GM23338 (cell line): ENCODE data around the gene JAK2. TPM values are rescaled to one million over a fixed set of nuclear protein-coding genes. Genes with fewer than 3 reads are reported as not detected.

Experiments
- ATAC-seq: fragments of 200-7000 bp; cut with Tn5 transposase; 3 replicates; pipeline ENCODE4 v1.9.1; 2020
- DNase-seq: peaks from one replicate; pipeline ENCODE4 v3.0.0-alpha.2; 2015; ENCODE audit warnings: low spot score
- H2AFZ ChIP-seq: fragments of 200-600 bp; sonication (generic); 2 replicates; pipeline ENCODE4 v1.8.0; 2016; ENCODE audit warnings: antibody characterized with exemption, mild to moderate bottlenecking, moderate library complexity
- H3F3A ChIP-seq: fragments of 200-600 bp; sonication (generic); replicated peaks from 2 replicates; pipeline ENCODE4 v1.8.0; 2017; ENCODE audit warnings: antibody characterized with exemption, mixed run types, low read depth
- H3K27ac ChIP-seq: fragments of 200-600 bp; sonication (generic); 2 replicates; pipeline ENCODE4 v1.6.1; 2016; ENCODE audit warnings: low read depth
- H3K27me3 ChIP-seq: fragments of 200-600 bp; sonication (generic); 2 replicates; pipeline ENCODE4 v1.8.0; 2016; ENCODE audit warnings: mild to moderate bottlenecking, mixed run types, moderate library complexity; ENCODE audit not compliant: insufficient read depth
- H3K36me3 ChIP-seq: fragments of 200-600 bp; sonication (generic); 2 replicates; pipeline ENCODE4 v1.8.0; 2016; ENCODE audit warnings: mild to moderate bottlenecking; ENCODE audit not compliant: insufficient read depth
- H3K4me1 ChIP-seq: fragments of 200-600 bp; sonication (generic); 2 replicates; pipeline ENCODE4 v1.8.0; 2016; ENCODE audit warnings: mild to moderate bottlenecking, moderate library complexity; ENCODE audit not compliant: insufficient read depth
- H3K4me2 ChIP-seq: fragments of 200-600 bp; sonication (generic); 2 replicates; pipeline ENCODE4 v1.7.1; 2017; ENCODE audit warnings: mixed run types
- H3K4me3 ChIP-seq: fragments of 200-600 bp; sonication (generic); 2 replicates; pipeline ENCODE4 v1.6.1; 2016; ENCODE audit warnings: mixed run types
- H3K79me2 ChIP-seq: fragments of 200-600 bp; sonication (generic); replicated peaks from 2 replicates; pipeline ENCODE4 v1.8.0; 2017; ENCODE audit warnings: mild to moderate bottlenecking; ENCODE audit not compliant: insufficient read depth
- H3K9me2 ChIP-seq: fragments of 200-600 bp; sonication (generic); 2 replicates; pipeline ENCODE4 v1.8.0; 2017; ENCODE audit not compliant: insufficient read depth
- H4K20me1 ChIP-seq: fragments of 200-600 bp; sonication (generic); replicated peaks from 2 replicates; pipeline ENCODE4 v1.8.0; 2017; ENCODE audit warnings: mild to moderate bottlenecking; ENCODE audit not compliant: insufficient read depth
- H3K27ac Mint-ChIP-seq: 2 replicates; pipeline ENCODE4 v1.8.0; 2020; ENCODE audit warnings: inconsistent platforms, mild to moderate bottlenecking, moderate library complexity, mixed read lengths
- H3K27me3 Mint-ChIP-seq: 3 replicates; pipeline ENCODE4 v1.8.0; 2022; ENCODE audit warnings: low read depth, mild to moderate bottlenecking, moderate library complexity, mixed read lengths, inconsistent platforms; ENCODE audit not compliant: insufficient read depth, poor library complexity
- H3K36me3 Mint-ChIP-seq: 3 replicates; pipeline ENCODE4 v1.8.0; 2021; ENCODE audit warnings: low read depth, mild to moderate bottlenecking, inconsistent platforms, moderate library complexity, mixed read lengths
- H3K4me1 Mint-ChIP-seq: 3 replicates; pipeline ENCODE4 v1.8.0; 2020; ENCODE audit warnings: mild to moderate bottlenecking, inconsistent platforms, mixed read lengths
- H3K4me3 Mint-ChIP-seq: 3 replicates; pipeline ENCODE4 v1.8.0; 2021; ENCODE audit warnings: moderate library complexity, mild to moderate bottlenecking, inconsistent platforms, mixed read lengths
- H3K9me3 Mint-ChIP-seq: 3 replicates; pipeline ENCODE4 v1.8.0; 2020; ENCODE audit warnings: moderate library complexity, mild to moderate bottlenecking, inconsistent platforms, mixed read lengths
- CREB1 ChIP-seq: fragments of 250-450 bp; sonication (Bioruptor Pico); IDR thresholded peaks from 2 replicates; pipeline ENCODE4 v1.5.0; 2020; ENCODE audit warnings: low read depth, mild to moderate bottlenecking, moderate library complexity
- CTCF ChIP-seq, 2 experiments: fragments of 200-600 bp in 1 of 2; sonication (generic) in 1 of 2; conservative IDR thresholded peaks; 2 replicates each; pipeline versions ENCODE4 v1.5.1 to v1.6.1; 2016 to 2017; ENCODE audit warnings: antibody characterized with exemption in 2 of 2, low read depth in 2 of 2, mild to moderate bottlenecking in 2 of 2, moderate library complexity in 1 of 2
- ETS1 ChIP-seq: IDR thresholded peaks from 2 replicates; pipeline ENCODE4 v1.6.1; 2016; ENCODE audit warnings: antibody characterized with exemption
- EZH2phosphoT487 ChIP-seq: fragments of 200-600 bp; sonication (generic); IDR thresholded peaks from one replicate; pipeline ENCODE4 v1.8.1; 2018; ENCODE audit warnings: antibody characterized with exemption; ENCODE audit not compliant: unreplicated experiment
- JUNB ChIP-seq: IDR thresholded peaks from one replicate; pipeline ENCODE4 v1.6.1; 2016; ENCODE audit warnings: antibody characterized with exemption; ENCODE audit not compliant: unreplicated experiment
- POLR2AphosphoS5 ChIP-seq: IDR thresholded peaks from 2 replicates; pipeline ENCODE4 v1.6.1; 2016; ENCODE audit warnings: antibody characterized with exemption, low read depth
- STAT1 ChIP-seq: IDR thresholded peaks from one replicate; pipeline ENCODE4 v1.6.1; 2016; ENCODE audit warnings: antibody characterized with exemption; ENCODE audit not compliant: unreplicated experiment
- ZNF114 ChIP-seq: fragments of 250-450 bp; sonication (Bioruptor Pico); IDR thresholded peaks from 2 replicates; pipeline ENCODE4 v1.5.0; 2020; ENCODE audit warnings: mild to moderate bottlenecking, moderate library complexity
- ZNF331 ChIP-seq: fragments of 250-450 bp; sonication (Bioruptor Pico); IDR thresholded peaks from 2 replicates; pipeline ENCODE4 v1.5.0; 2020; ENCODE audit warnings: low read depth, mild to moderate bottlenecking, moderate library complexity
- ZNF462 ChIP-seq: fragments of 250-450 bp; sonication (Bioruptor Pico); IDR thresholded peaks from 2 replicates; pipeline ENCODE4 v1.5.0; 2020; ENCODE audit warnings: mild to moderate bottlenecking, moderate library complexity
- polyA plus RNA-seq: library from polyadenylated mRNA; unstranded; fragments of >200 nt; fragmentation: Nextera tagmentation; extraction: Ambion mirVana; gene quantifications from 2 replicates; pipeline ENCODE4 v1.2.1, GENCODE V29; 2016
- total RNA-seq: library from RNA; depleted of rRNA; stranded (reverse); fragments of >200 nt; shearing (Covaris generic); gene quantifications from 2 replicates; pipeline ENCODE4 v1.2.3, GENCODE V29; 2014

The JAK2 gene
- total and polyA plus RNA-seq, 2 experiments from 2014 or later = 1.1 to 3.0 TPM

GRCh38 chr9:4997631-4998030 lies 12.6 kb downstream of the JAK2 start:
- no peak overlapping the region for H3K4me2 ChIP-seq
- no peak overlapping the region for H3K4me3 Mint-ChIP-seq
- H3K27me3 Mint-ChIP-seq = no peaks in the 10 kb centered on the region
- no peaks in the 10 kb centered on the region for H4K20me1 ChIP-seq
- no peaks in the 10 kb centered on the region for H3F3A ChIP-seq
- peaks cover 4% of the 10 kb centered on the region; the same call in 1 of the 2 replicates for H3K79me2 ChIP-seq
- H3K36me3 ChIP-seq = no peaks in the 10 kb centered on the region; the same call in 1 of the 2 replicates
- H3K9me3 Mint-ChIP-seq = peaks cover 10% of the 10 kb centered on the region
- no peaks in the 10 kb centered on the region for H3K27me3 ChIP-seq
- H3K27ac ChIP-seq = no peak overlapping the region
- H3K4me1 Mint-ChIP-seq = peaks cover 22% of the 10 kb centered on the region
- no peaks in the 10 kb centered on the region for H3K9me2 ChIP-seq
- TF ChIP-seq CTCF (conservative IDR thresholded peaks at IDR 0.05; ENCODE audit: low read depth in 2 of 2) (no peak), STAT1 (no peak), ZNF114 (CRISPR knock-in tag) (no peak)
- H2AFZ ChIP-seq = no peak overlapping the region
- H3K4me3 ChIP-seq = no peak overlapping the region
- H3K36me3 Mint-ChIP-seq = peaks cover 12% of the 10 kb centered on the region
- no peak overlapping the region for H3K27ac Mint-ChIP-seq
- DNase-seq (no peak), ATAC-seq (no peak)
- H3K4me1 ChIP-seq = peaks cover 20% of the 10 kb centered on the region

- H3K4me2 ChIP-seq = no peak overlapping the region
- no peak overlapping the region for H3K27ac ChIP-seq
- Mint-ChIP-seq H3K27me3 (peaks cover 2% of the 10 kb centered on the region), H3K36me3 (peaks cover 14% of the 10 kb centered on the region; the same call in 2 of the 3 replicates), H3K27ac (no peak overlapping the region), H3K4me1 (peaks cover 10% of the 10 kb centered on the region; the same call in 2 of the 3 replicates), H3K4me3 (no peak overlapping the region), H3K9me3 (peaks cover 16% of the 10 kb centered on the region)
- ATAC-seq (no peak), DNase-seq (no peak)
- H3K4me3 ChIP-seq = no peak overlapping the region
- H3K9me2 ChIP-seq = no peaks in the 10 kb centered on the region
- no peak overlapping the region for H2AFZ ChIP-seq
- H3K4me1 ChIP-seq = peaks cover 8% of the 10 kb centered on the region
- H3K27me3 ChIP-seq = no peaks in the 10 kb centered on the region
- H3K36me3 ChIP-seq = peaks cover 5% of the 10 kb centered on the region; the same call in 1 of the 2 replicates
- H4K20me1 ChIP-seq = no peaks in the 10 kb centered on the region
- no peaks in the 10 kb centered on the region for H3F3A ChIP-seq
- H3K79me2 ChIP-seq = no peaks in the 10 kb centered on the region
- TF ChIP-seq CREB1 (CRISPR knock-in tag) (no peak), ZNF114 (CRISPR knock-in tag) (no peak), EZH2phosphoT487 (no peak), ZNF462 (no peak), CTCF (conservative IDR thresholded peaks at IDR 0.05; ENCODE audit: low read depth in 2 of 2) (no peak), ETS1 (no peak), STAT1 (no peak), POLR2AphosphoS5 (no peak), ZNF331 (CRISPR knock-in tag) (no peak), JUNB (no peak)
Measured at GRCh38 chr9:5002811-5003210, 17.7 kb downstream of the JAK2 start.
